ENCODE results near the gene COMMD8. TPM values are rescaled to one million over a fixed set of nuclear protein-coding genes. Genes with fewer than 3 reads are reported as not detected.

Gene COMMD8
- total RNA-seq, 1 experiment from 2014 or later, result 94.5 TPM

DNA sequence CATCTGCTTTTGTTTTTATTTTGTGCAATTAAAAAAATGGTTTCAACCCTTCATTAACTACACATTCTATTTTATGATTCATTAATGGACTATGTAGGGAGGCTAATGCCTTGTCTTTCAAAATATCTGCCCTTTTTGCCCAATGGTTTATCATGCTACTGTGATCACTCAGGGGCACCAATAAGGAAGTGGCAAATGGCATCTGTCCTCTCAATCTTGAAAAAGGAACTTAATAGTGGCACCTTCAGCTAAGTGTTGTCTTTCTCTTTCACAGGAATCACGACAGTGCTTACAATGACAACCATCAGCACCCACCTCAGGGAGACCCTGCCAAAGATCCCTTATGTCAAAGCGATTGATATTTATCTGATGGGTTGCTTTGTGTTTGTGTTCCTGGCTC lies 57.1 kb downstream of the COMMD8 start:
- Histone ChIP-seq H3K9me2 (replicated peaks; ENCODE audit: insufficient read depth, low read length) (no peaks in the 10 kb centered on the region), H3K4me1 (ENCODE audit: low read length) (no peaks in the 10 kb centered on the region), H4K20me1 (ENCODE audit: insufficient read depth, low read depth, low read length) (no peaks in the 10 kb centered on the region), H2AFZ (ENCODE audit: low read length) (no peak overlapping the region), H3K27ac (ENCODE audit: low read length) (no peak overlapping the region), H3K4me3 (ENCODE audit: low read length) (no peak overlapping the region), H3K79me2 (ENCODE audit: low read length) (no peaks in the 10 kb centered on the region), H3K9me3 (ENCODE audit: low read length) (no peaks in the 10 kb centered on the region), H3K4me2 (ENCODE audit: low read depth, low read length, poor library complexity, severe bottlenecking) (no peak overlapping the region), H3K36me3 (ENCODE audit: insufficient read depth, low read length) (no peaks in the 10 kb centered on the region), H3K27me3 (ENCODE audit: low read length) (no peaks in the 10 kb centered on the region), H3K9ac (ENCODE audit: low read length) (no peak overlapping the region)
- no peak for DNase-seq

Other genes starting within 250 kb of the COMMD8 start
- gene ATP10D, start 21.6 kb upstream of the COMMD8 start, total RNA-seq (2014; rRNA removed; shearing (Covaris generic); ENCODE audit: low replicate concordance), result 18.9 and 27.4 TPM in 2 replicates